K562 (cell line): ENCODE measurements around the gene RAI1. TPM values are rescaled to one million over a fixed set of nuclear protein-coding genes. Genes with fewer than 3 reads are reported as not detected.

Source experiments
- ATAC-seq: fragments of 200-7000 bp; cut with Tn5 transposase; 3 replicates; pipeline ENCODE4 v1.9.1; 2020; ENCODE audit warnings: moderate library complexity
- BruUV-seq: library from RNA; stranded (reverse); fragments of 400-500 nt; replicated peaks from 2 replicates; lab custom pipeline; 2021; lab: Mats Ljungman, UMichigan
- CTCF ChIA-PET: fragments of 300-600 bp; formaldehyde crosslinking; extraction: SDS; loops from one replicate; lab custom pipeline; 2021; ENCODE audit warnings: low intra/inter-chr PET ratio; lab: Yijun Ruan, JAX
- POLR2A ChIA-PET: fragments of 300-600, 350-650 bp; sonication (Branson Sonifier 250); formaldehyde crosslinking; extraction: SDS; loops from one replicate; lab custom pipeline; 2021; ENCODE audit warnings: antibody characterized with exemption, inconsistent platforms; lab: Yijun Ruan, JAX
- DNase-seq, 4 experiments: peaks; one replicate each; pipeline versions ENCODE4 v3.0.0 to v3.0.0-alpha.2; 2011 to 2018; ENCODE audit warnings: low spot score in 3 of 4, mixed read lengths in 3 of 4; ENCODE audit errors: extremely low read depth in 1 of 4
- FAIRE-seq: peaks from 2 replicates; lab custom pipeline; 2011; peaks lifted over from hg19 to GRCh38; lab: Jason Lieb, UNC
- H2AFZ ChIP-seq: 2 replicates; pipeline ENCODE4 v1.6.0; 2011; ENCODE audit warnings: low read depth, low read length, control low read depth, inconsistent platforms
- H3K27ac ChIP-seq: fragments of 200-600 bp; 3 replicates; pipeline ENCODE4 v1.8.0; 2011; ENCODE audit warnings: low read depth, mild to moderate bottlenecking, control low read depth, inconsistent platforms, low read length, moderate library complexity, mixed read lengths; ENCODE audit errors: extremely low read depth
- H3K27me3 ChIP-seq, 2 experiments: fragments of 300-600 bp in 1 of 2; 2 replicates in 1 of 2; 3 replicates in 1 of 2; pipeline versions ENCODE4 v1.6.0 to v1.8.0; 2011; ENCODE audit warnings: inconsistent platforms in 2 of 2, low read length in 2 of 2, mild to moderate bottlenecking in 1 of 2, mixed read lengths in 1 of 2, moderate library complexity in 1 of 2; ENCODE audit not compliant: control insufficient read depth in 2 of 2, insufficient read depth in 2 of 2
- H3K36me3 ChIP-seq: fragments of 300-600 bp; 3 replicates; pipeline ENCODE4 v1.8.0; 2011; ENCODE audit warnings: mild to moderate bottlenecking, low read length, inconsistent platforms; ENCODE audit not compliant: control insufficient read depth, insufficient read depth
- H3K4me1 ChIP-seq, 2 experiments: fragments of 200-600 bp in 1 of 2; replicated peaks in 1 of 2; 2 replicates in 1 of 2; 3 replicates in 1 of 2; pipeline versions ENCODE4 v1.5.1 to v1.8.0; 2011; ENCODE audit warnings: inconsistent platforms in 2 of 2, low read length in 2 of 2, mild to moderate bottlenecking in 1 of 2, mixed read lengths in 1 of 2, moderate library complexity in 1 of 2; ENCODE audit not compliant: control insufficient read depth in 2 of 2, insufficient read depth in 2 of 2
- H3K4me2 ChIP-seq: 2 replicates; pipeline ENCODE4 v1.6.1; 2011; ENCODE audit warnings: low read length, control low read depth, inconsistent platforms, mixed read lengths; ENCODE audit not compliant: insufficient read depth
- H3K4me3 ChIP-seq: fragments of 200-600 bp; sonication (generic), shearing (Covaris generic); 2 replicates; pipeline ENCODE4 v1.5.1; 2016; ENCODE audit warnings: control low read depth, inconsistent platforms
- H3K79me2 ChIP-seq: fragments of 200-600 bp; 3 replicates; pipeline ENCODE4 v1.8.0; 2011; ENCODE audit warnings: low read length, inconsistent platforms; ENCODE audit not compliant: control insufficient read depth, insufficient read depth
- H3K9ac ChIP-seq, 2 experiments: 2 replicates each; pipeline versions ENCODE4 v1.6.0 to v1.6.1; 2011; ENCODE audit warnings: low read depth in 2 of 2, low read length in 2 of 2, control low read depth in 1 of 2, inconsistent platforms in 1 of 2, mild to moderate bottlenecking in 1 of 2, mixed read lengths in 1 of 2; ENCODE audit not compliant: insufficient read depth in 1 of 2
- H3K9me1 ChIP-seq: one replicate; pipeline ENCODE4 v1.6.0; 2011; ENCODE audit warnings: inconsistent platforms, mild to moderate bottlenecking, low read length, moderate library complexity; ENCODE audit not compliant: control insufficient read depth, insufficient read depth
- H3K9me3 ChIP-seq: replicated peaks from 2 replicates; pipeline ENCODE4 v1.5.1; 2011; ENCODE audit warnings: low read depth, low read length, inconsistent platforms; ENCODE audit not compliant: control insufficient read depth, insufficient read depth
- H4K20me1 ChIP-seq: replicated peaks from 2 replicates; pipeline ENCODE4 v1.6.1; 2011; ENCODE audit warnings: low read length, inconsistent platforms, mixed read lengths; ENCODE audit not compliant: control insufficient read depth, insufficient read depth
- BRD9 ChIP-seq: fragments of 450-650 bp; IDR thresholded peaks from 2 replicates; pipeline ENCODE4 v1.6.1; 2018; ENCODE audit warnings: low read depth; ENCODE audit not compliant: partially characterized antibody
- E2F8 ChIP-seq: fragments of 450-650 bp; IDR thresholded peaks from 2 replicates; pipeline ENCODE4 v1.7.1; 2018; ENCODE audit warnings: mild to moderate bottlenecking, low read depth; ENCODE audit not compliant: partially characterized antibody
- HNRNPLL ChIP-seq: fragments of 200-400 bp; formaldehyde crosslinking; IDR thresholded peaks from 2 replicates; pipeline ENCODE4 v1.6.1; 2017; ENCODE audit warnings: low read length, low read depth, mild to moderate bottlenecking; ENCODE audit not compliant: poor library complexity, severe bottlenecking
- HOMEZ ChIP-seq: fragments of 250-450 bp; sonication (Bioruptor Pico); IDR thresholded peaks from 2 replicates; pipeline ENCODE4 v1.4.0; 2020; ENCODE audit warnings: mild to moderate bottlenecking, moderate library complexity
- NR2C2 ChIP-seq, 2 experiments: fragments of 200-800 bp in 1 of 2; sonication (Bioruptor generic) in 1 of 2; sonication (generic) in 1 of 2; formaldehyde crosslinking in 1 of 2; IDR thresholded peaks; 2 replicates each; pipeline versions ENCODE4 v1.6.1 to v1.8.0; 2016 to 2022; ENCODE audit warnings: mild to moderate bottlenecking in 1 of 2, missing compliant biosample characterization in 1 of 2, missing genetic modification characterization in 1 of 2, missing genetic modification reagents in 1 of 2
- RFX5 ChIP-seq: IDR thresholded peaks from 2 replicates; pipeline ENCODE4 v1.6.1; 2011; ENCODE audit warnings: low read depth, mild to moderate bottlenecking, improper control_type of control experiment, low read length
- SFPQ ChIP-seq: fragments of 200-400 bp; formaldehyde crosslinking; IDR thresholded peaks from 2 replicates; pipeline ENCODE4 v1.6.1; 2017; ENCODE audit warnings: mild to moderate bottlenecking, low read depth, low read length, moderate library complexity
- SMAD1 ChIP-seq: fragments of 150-350 bp; IDR thresholded peaks from 2 replicates; pipeline ENCODE4 v1.6.1; 2014; ENCODE audit warnings: low read length, low read depth; ENCODE audit not compliant: partially characterized antibody
- SMARCA4 ChIP-seq: fragments of 450-650 bp; IDR thresholded peaks from 2 replicates; pipeline ENCODE4 v1.6.1; 2016
- SPI1 ChIP-seq: IDR thresholded peaks from 2 replicates; pipeline ENCODE4 v1.6.1; 2011; ENCODE audit warnings: low read depth, low read length, control low read depth, borderline replicate concordance
- THAP7 ChIP-seq: fragments of 250-450 bp; sonication (Bioruptor Pico); IDR thresholded peaks from 2 replicates; pipeline ENCODE4 v1.5.0; 2021
- ZBED1 ChIP-seq: IDR thresholded peaks from 2 replicates; pipeline ENCODE4 v1.6.1; 2014
- ZBTB43 ChIP-seq: sonication (generic); formaldehyde crosslinking; IDR thresholded peaks from 2 replicates; pipeline ENCODE4 v1.8.0; 2023; ENCODE audit warnings: mild to moderate bottlenecking, missing genetic modification reagents
- WGBS: fragments of 100-300 bp; shearing (Covaris generic); methylation state at CpG from one replicate; pipeline ENCODE4 v1.1.6; 2016; ENCODE audit warnings: low coverage, mixed read lengths; ENCODE audit not compliant: insufficient coverage; ENCODE audit errors: missing lambda C conversion rate; 5-methylcytosine and 5-hydroxymethylcytosine counted together
- in situ Hi-C: fragments of 300-500 bp; cut with MboI; formaldehyde crosslinking; loops from 4 replicates; pipeline ENCODE4 v1.15.0; 2018; ENCODE audit warnings: inconsistent platforms, mixed read lengths
- intact Hi-C: fragments of 100-400 bp; cut with micrococcal nuclease; formaldehyde crosslinking; loops from 2 replicates; pipeline ENCODE4 v1.14.2; 2022
- polyA plus RNA-seq, 8 experiments: library from polyadenylated mRNA; depleted of rRNA in 4 of 8; stranded (reverse) in 5 of 8; unstranded in 3 of 8; fragments of >200 nt; fragmentation: Nextera tagmentation in 2 of 8; fragmentation: Illumina TruSeq in 1 of 8; extraction: Ambion mirVana in 2 of 8; extraction: Trizol in 1 of 8; gene quantifications; 2 replicates each; pipeline versions ENCODE4 v1.2.1 to v1.2.3, GENCODE V29; 2011 to 2014; ENCODE audit warnings: inconsistent platforms in 1 of 8, missing spikeins in 1 of 8
- total RNA-seq, 7 experiments: library from RNA; depleted of rRNA in 6 of 7; stranded (reverse); fragments of >200 nt in 6 of 7; fragmentation: Illumina TruSeq in 2 of 7; extraction: Trizol in 2 of 7; gene quantifications; 2 replicates each; pipeline versions ENCODE4 v1.2.1 to v1.2.3, GENCODE V29; 2011 to 2021; ENCODE audit warnings: low replicate concordance in 1 of 7

The RAI1 gene
- total and polyA plus RNA-seq, 9 of the 15 experiments (the other 6 are each of a cell fraction or from before 2014, with no cell fraction given) = 0.68 to 19.9 (median 5.5) TPM

GRCh38 chr17:17762744-17763105 lies 81.5 kb downstream of the RAI1 start:
- Histone ChIP-seq H3K27ac (no peak overlapping the region), H3K79me2 (no peaks in the 10 kb centered on the region), H4K20me1 (no peaks in the 10 kb centered on the region), H3K9ac (peak overlapping the region in 1 of 2 experiments; percentile 68; a peak in 1 of 4 replicates), H2AFZ (no peak overlapping the region), H3K9me1 (no peaks in the 10 kb centered on the region), H3K27me3 (no peaks in the 10 kb centered on the region), H3K4me3 (no peak overlapping the region), H3K36me3 (peaks cover 2% of the 10 kb centered on the region; the same call in 1 of the 3 replicates), H3K9me3 (no peaks in the 10 kb centered on the region), H3K4me2 (no peak overlapping the region), H3K4me1 (peaks cover 0 to 15% of the 10 kb centered on the region in 2 experiments; a peak in 2 of 5 replicates)
- in situ Hi-C loops (no loop called here), intact Hi-C loops (no loop called here)
- ChIA-PET CTCF (no interaction called here), POLR2A (interaction anchor here (1.6 kb wide), 1 partner anchor 14 kb away, joined by 6 read pairs; no protein-coding TSS in a partner anchor)
- 83% methylated on average over 4 of the region's 5 CpGs for WGBS
- FAIRE-seq = no peak
- no peak for ATAC-seq
- no peak for DNase-seq
- BruUV-seq = no TSS peak
- no peak for TF ChIP-seq SMARCA4
- TF ChIP-seq SMAD1 = no peak
- TF ChIP-seq RFX5 = no peak
- no peak for TF ChIP-seq SFPQ
- no peak for TF ChIP-seq ZBTB43 (CRISPR knock-in tag)
- no peak for TF ChIP-seq SPI1
- TF ChIP-seq BRD9 = no peak
- no peak for TF ChIP-seq ZBED1
- TF ChIP-seq E2F8 = no peak
- no peak for TF ChIP-seq NR2C2 (CRISPR knock-in tag; IDR thresholded peaks at IDR 0.05)
- no peak for TF ChIP-seq NR2C2 (tag; IDR thresholded peaks at IDR 0.05)
- TF ChIP-seq THAP7 = no peak
- no peak for TF ChIP-seq HNRNPLL
- no peak for TF ChIP-seq HOMEZ (CRISPR knock-in tag)
